HG02870 (cell line): Measurements from ENCODE around the gene SP9.

Experiments
- ATAC-seq: cut with Tn5 transposase; IDR thresholded peaks from one replicate; pipeline ENCODE4 v1.9.1; 2021; ENCODE audit warnings: mild to moderate bottlenecking, moderate library complexity; ENCODE audit not compliant: unreplicated experiment

The SP9 gene

DNA sequence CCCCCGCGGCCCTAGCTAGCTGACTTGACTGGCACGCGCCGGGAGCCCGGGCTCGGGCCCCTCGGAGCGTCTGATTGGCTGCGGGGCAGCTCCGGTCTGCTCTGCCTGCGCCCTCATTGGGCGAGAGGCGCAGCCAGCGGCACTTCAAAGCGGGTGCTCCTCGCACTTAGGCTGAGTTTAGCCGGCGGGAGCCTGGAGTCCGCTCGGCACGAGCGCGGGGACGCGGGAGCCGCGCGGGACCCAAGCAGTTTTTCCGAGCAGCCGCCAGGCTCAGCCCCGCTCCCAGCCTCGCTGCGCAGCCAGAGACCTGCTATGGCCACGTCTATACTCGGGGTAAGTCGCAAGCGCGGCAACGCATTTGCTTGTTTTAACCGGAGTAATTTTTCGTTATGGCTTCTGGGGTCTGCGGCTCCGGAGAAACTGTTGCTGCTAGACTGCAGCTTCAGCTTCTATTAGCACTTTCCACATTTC, at the start of gene SP9:
Gene SP9 (plus strand): TSS at position 174 of the 471 bp plus-strand sequence. CDS start 139 bp downstream, at position 313.
- ATAC-seq: no peak

DNA sequence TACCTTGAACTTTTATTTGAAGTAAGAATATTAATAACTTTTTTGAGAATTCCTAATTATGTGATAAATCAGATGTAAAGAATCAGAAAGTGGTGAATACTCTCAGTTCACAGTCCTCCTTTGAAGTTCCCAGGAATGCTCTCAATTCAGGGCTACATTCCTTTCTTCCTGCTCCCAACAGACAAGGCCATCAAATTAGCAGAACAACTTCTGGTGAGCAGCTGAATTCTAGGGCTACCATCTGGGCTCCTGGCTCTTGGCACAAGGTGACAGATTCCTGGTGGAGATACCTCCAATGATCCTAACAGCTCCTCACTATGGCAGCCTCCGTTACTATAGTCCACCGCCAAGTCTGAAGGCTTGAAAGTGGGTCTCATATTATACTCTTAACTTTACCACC, 48.6 kb upstream of the SP9 start:
- ATAC-seq: no peak

DNA sequence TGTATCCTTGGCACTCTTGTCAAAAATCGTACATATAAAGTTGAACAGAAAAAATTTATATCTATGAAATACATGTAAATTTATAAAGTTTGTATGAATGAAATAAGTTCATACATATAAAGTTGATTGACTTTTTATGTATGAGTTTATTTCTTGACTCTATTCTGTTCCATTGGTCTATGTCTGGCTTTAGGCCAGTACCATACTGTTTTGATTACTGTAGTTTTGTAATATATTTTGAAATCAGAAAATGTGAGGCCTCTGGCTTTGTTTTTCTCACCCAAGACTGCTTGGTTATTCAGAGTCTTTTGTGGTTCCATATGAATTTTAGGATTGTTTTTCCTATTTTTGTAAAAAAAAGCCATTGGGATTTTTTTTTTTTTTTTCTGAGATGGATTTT, 41.8 kb upstream of the SP9 start:
- ATAC-seq: no peak

DNA sequence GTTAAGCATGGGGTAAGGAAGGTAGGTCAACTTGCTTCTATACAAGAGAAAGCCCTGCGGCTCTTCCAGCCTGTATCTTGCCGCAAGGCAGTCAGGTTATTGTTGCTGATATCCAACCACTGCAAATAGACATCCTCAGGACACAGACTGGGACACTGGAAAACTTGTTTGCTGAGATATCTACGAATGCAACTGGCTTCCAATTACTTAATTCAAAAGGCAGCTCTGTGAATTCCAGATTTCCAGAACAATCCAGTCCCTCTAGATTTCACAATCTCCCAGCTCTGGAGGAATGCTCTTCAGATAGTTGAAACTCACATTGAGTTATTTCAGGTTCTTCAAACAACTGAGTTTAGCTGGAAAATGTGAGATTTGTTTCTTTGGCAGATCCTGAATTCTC, 34.6 kb upstream of the SP9 start:
- ATAC-seq: no peak

DNA sequence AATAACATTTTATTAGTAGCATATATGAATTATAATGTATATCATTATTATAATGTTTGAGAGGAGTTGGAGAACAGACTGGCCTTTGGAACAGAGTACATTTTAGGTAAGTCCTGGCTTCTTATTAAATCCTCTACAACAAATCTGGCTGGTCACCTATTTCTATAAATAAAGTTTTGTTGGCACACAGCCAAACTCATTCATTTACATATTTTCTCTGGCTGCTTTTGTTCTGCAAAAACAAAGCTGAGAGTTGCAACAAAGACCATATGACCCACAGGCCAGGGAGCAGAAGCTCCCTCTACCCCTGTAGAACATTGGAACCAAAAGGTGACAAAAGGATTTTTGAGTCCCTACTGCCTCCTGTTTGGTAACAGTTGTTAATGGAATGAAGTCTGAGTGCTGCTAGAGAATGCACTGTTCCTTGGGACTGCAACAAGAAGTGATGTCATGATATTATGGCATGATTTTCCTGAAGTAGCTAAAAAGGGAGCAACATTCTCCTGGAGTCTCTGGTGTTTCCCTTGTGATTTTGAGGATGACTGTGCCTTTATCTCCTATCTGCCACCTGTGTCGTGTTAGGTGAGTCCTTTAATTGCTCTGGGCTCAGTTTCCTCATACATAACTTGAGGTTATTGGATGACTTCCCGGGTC, 22.0 kb upstream of the SP9 start:
- no peak for ATAC-seq

DNA sequence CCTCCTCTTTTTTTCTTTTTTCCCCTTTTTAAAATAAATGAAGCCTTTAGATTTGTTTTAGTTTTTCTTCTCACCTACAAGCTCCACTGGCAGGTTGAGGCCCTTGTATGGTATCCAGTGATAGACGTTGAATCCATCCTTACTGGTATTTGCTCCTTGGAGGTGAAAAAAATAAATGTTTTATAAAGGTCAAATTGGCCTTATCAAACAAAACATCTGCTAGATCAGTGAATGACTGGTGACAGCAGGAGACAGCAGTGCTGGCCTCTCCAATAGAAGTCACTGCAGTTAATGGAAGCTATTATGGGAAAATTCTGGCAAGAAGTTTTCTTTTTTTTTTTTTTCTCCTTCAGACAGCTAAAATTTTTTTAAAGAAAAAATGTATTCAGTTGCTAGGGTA, 12.6 kb upstream of the SP9 start:
- no peak for ATAC-seq

DNA sequence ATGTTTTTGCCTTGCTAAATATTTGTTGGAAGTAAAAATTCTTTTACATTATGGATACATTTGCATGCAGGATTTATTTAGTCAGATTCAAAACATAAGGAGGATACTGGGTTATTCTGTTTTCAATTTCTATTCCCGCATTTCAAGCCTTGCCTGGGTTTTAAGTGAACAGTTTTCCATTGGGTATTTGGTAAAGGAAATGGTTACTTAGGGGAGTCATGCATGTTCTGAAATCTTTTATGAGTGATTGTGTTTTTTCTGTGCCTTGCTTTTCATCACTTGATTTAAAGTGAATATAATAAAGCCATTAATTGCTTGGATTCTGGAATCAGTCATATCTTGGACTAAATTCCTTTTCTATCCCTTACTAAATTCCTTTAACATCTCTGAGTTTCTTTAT, 12.0 kb upstream of the SP9 start:
- ATAC-seq: no peak

DNA sequence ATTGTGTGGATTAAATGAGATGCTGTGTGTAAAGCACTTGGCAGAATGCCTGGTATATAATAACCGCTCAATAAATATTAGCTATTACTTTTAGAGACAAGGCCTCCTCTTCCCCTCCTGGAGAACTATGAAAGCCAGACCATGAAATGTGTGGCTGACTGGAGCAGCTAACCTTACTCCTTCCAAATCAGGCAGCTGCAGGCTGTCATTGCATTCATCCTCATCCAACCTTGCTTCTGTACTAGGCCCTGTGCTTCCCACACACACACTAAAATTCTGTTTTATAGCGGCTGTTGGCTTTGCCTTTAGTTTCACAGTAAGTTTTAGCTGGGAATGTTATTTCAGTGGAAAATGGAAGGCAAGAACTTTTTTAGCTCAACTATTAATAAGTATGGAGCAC, 10.2 kb upstream of the SP9 start:
- no peak for ATAC-seq

DNA sequence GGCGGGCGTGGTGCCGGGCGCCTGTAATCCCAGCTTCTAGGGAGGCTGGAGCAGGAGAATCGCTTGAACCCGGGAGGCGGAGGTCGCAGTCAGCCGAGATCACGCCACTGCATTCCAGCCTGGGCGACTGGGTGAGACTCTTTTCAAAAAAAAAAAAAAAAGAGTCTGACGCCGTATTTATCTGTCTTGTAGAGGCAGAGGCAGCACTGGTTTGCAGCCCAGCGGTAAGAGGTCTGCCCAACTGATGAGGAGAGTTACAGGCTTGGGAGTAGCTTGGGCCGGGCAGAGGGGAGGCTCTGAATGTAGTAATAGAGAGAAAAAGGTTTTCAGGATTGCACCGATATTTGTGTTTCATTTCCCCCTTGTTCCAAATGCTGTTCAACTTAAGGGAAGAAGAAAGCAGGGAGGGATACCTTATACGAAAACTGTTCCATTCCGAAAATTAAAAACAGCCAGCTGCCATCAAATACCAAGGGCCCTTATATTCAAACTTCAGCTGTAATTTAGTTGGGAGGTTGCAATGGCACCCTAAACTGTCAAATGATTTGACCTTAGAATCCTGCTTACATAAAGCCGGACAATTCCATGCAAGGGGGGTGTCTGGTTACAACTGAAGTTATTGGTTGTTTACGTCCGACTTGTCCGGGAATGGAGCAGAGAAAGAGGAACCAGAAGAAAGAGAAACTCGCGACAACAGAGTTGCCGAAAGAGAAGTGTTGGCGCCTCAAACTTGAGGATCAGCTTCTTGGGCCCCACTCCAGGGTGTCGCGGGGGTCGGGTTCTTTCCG, 9.2 kb upstream of the SP9 start:
- no peak for ATAC-seq

DNA sequence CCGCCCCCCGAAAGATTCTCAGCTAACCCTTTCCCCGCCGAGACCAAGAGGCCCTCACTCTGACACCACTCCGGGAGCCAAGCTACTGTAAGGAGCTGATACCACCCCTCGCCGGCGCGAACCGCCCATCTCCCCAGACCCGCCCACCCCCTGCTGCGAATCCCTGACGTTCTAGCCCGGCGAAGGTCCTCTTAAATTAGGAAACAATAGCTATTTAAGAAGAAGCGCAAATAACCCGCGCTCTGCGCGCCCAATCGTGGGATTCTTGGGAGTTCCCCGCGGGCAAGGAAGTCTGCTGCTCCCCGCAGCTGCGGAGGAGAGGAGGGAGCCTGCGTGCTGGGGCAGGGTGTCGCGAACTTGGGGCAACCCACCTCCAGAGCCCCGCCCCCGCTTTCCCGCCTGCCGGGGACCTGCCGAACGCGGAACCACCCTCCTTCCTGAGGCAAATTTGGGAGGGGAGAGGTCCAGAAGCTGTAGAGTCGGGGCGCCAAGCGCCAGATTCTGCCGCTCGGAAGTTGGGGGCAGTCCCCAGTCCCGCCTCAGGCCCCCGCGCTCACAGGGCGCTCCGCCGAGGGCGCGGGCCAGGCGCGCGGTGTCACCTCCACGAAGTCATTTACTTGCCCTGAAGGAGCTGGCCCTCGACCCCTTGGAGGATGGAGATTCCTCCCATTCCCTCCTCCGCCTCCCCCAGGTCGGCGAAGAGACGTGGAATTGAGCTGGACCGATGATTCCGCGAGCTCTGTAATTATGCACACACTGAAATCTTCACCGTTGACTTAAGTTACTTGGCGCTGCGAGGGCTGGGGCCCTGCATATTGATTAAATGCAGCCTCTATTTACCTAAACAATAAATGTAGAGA, 8.4 kb upstream of the SP9 start:
- no peak for ATAC-seq

DNA sequence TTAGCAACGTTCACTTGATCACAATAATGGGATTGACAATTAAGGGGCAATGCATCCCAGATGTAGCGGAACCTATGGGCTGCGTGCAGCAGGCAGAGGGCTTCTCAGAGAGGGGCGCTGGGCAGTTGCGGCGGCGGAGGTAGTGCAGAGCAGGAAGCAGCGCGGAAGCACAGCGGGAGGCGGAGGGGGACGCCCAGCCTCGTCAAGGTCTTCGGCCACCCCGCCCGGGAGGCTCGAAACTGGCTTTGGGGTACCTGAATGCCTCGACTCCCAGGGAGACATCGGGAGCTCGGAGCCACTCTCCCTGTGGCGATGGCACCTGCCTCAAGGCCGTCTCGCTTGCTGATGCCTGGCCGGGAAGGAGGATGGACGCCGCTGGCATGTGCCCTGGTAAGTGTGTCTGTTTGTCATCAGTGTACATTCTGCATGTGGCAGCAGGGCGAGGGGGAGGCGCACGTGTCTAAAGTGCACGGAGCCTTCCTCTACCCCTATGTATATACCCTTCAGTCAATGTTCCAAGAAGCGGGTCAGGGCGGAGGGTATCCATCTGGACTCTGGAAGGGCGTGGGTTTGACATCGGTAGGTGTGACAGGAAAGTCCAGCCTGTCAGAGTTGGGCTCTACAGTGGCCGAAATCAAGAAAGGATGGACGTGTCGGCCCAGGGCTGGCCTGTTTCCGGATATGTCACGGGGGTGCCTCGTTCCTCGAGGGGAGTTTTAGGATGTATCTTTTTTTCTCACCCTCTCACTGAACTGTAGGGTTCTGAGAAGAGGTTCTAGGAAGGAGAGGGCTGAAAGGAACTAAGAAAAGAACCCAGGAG, 7.5 kb upstream of the SP9 start:
- no peak for ATAC-seq

DNA sequence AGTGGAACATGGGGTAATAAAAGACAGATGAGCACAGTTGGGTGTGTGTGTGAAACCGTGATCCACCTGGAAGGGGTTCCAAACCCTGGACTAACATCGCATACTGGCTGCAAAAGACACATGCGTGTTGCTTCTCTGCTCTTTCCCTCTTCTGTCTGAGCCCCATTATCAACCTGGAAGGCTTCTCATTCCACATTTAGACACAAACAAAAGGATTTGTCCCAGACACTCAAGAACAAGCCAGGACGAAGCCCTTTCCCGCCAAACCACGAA, 7.0 kb upstream of the SP9 start:
- ATAC-seq: no peak

DNA sequence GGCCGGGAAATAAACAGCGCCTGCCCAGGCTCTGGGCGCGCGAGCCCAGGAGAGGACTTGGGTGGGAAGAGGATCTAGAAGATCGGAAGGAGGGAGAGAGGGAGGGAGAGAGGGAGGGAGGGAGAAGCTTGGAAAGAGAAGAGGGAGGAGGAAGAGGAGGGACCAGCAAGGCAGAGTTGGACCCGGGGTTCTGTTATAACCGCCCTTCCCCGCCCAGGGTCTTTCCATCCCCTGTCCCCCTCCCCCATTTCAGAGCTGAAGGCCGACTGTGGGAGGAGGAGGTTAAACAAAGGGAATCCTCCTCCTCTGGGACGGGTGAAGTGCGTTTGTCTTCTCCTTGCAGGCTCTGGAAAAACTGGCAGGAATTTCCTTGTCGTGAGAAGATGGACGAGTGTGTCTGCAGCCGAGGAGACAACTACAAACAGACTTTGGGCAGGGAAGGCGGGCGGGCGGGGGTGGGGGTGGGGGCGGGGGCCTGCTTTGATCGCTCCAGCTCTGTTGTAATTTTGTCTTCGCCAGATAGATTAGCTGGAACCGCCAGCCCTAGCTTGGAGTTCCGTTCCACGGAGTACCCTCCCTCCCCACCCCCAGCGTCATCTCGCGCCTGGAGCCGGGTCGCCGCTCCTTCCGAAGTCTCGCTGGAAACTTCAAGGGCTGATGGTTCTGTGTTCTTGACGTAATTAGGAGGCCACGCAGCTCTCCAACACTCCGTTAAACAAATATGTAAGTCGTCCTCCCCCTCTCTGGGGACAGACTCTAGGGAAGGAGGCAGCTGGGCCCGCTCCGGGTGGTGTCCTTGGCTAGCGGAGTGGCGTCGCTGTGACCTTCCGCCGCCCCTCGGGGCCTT, 6.4 kb upstream of the SP9 start:
- ATAC-seq: no peak

DNA sequence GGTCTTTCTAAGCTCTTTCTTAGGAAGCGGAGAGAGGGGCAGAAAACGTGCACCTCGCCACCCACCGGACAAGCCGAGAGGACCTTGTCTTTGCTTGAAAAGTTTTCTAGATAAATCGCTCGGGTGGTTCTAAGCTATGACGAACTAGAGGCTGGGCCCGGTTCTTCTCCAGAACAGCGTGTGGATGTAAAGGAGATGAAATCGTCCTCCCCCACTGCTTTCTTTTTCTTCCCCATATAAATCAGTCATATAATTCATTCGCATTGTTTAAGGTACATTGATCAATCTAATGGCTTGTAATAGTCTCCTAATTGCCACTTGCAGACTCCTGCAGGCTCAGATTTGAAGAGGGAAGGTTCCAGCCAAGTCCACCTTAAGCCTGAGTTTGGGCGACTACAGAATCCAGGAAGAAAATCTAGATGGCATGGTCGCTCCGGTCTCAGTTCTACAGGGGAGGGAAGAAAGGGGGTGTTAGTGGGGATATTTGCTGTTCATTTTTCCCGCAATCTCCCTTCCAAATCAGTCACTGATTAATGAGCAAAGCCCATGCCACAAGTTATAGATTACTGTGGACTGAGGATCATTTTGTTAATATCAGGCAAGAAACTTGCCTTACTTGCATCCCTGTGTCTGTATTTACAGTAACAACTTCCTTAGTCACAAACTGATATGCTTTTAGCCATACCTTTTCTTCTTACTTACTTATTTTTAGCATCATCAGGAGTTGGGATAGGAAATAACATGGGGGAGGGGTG, 5.6 kb upstream of the SP9 start:
- ATAC-seq: no peak

DNA sequence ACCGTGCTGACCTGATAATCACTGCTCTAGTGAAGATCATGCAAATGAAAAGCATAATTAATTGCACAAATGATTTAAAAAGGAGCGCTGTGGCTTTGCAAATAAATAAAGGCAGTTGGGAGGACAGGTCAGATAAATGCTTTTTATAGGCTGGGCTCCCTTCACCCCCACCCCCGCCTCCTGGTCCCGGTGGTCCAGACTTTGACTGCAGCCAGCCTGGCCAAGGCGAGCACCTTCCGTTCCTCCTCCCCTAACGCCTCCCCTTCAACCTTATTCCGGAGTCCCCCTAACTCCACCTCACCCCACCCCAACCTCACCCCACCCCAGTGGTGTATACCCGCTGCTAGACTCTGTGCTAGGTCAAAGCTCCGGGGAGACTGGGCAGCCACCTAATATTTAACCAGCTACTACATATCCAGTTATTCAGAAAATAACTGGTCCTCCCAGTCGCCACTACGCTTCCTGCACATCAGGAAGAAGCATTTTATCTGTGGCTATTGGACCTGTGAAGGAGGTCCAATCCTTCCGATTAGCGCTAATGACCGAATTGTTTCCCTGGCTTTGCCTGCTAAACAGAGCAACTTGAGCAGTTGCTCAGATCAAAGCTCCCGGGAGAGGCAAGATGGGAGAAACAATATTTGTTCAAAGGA, 3.7 kb upstream of the SP9 start:
- ATAC-seq: no peak

DNA sequence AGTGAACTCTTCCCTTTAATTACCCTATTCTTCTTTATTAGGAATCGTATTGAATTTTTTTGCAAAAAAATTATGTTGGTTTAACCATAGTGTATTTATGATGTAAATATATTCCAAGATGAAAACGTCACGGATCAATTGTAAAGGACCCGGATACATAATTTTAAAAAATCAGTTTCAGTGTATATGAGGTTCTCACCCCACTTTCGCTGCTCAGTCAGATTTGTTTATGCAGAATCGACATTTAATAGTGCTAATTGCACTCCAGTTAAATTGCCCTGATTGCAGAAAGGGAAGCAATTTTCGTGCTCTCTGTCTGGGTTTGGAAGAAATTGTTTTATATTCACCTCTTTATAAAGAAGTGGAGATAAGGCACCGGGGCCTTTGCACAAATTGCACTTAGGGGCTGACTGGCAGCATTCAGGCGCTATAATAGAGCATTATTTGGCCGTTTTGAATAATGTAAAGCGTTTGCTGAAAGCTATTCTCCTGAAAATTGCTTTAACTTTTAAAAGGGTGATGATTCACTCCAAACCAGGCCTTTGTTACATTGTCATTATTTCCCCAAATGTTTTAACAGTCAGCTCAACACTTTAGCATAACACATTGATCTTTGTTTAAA, 3.0 kb upstream of the SP9 start:
- ATAC-seq: no peak

DNA sequence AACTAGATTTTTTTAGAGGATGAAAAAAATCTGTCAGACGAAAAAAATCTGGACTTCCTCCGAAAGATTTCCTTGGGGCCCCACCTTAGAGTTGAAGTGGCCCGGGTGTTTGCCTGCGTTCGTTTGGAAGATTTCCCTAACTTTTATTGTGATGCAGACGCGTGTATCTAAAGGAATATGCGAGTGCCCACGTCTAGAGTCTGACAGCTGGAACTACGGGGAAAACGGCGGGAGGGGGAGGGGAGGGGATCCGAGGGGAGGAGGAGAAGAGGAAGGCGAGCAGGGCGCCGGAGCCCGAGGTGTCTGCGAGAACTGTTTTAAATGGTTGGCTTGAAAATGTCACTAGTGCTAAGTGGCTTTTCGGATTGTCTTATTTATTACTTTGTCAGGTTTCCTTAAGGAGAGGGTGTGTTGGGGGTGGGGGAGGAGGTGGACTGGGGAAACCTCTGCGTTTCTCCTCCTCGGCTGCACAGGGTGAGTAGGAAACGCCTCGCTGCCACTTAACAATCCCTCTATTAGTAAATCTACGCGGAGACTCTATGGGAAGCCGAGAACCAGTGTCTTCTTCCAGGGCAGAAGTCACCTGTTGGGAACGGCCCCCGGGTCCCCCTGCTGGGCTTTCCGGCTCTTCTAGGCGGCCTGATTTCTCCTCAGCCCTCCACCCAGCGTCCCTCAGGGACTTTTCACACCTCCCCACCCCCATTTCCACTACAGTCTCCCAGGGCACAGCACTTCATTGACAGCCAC, 2.4 kb upstream of the SP9 start:
- ATAC-seq: no peak

DNA sequence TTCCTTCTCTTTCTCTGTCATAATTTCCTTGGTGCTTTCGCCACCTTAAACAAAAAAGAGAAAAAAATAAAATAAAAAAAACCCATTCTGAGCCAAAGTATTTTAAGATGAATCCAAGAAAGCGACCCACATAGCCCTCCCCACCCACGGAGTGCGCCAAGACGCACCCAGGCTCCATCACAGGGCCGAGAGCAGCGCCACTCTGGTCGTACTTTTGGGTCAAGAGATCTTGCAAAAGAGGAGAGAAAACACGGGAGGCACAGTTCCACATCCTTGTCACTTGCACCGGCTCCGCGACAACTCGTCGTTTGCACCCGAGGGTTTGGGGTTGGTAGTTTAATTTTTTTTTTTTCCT, 1.8 kb upstream of the SP9 start:
- ATAC-seq: no peak
